Measurements from ENCODE around the gene TMEM225B.
A peak's percentile ranks its signal among the peaks of the same experiment; 100 is the strongest.
"Not testable (repeated sequence)": the region's sequence is repeated elsewhere in the genome, so short reads cannot be mapped to it uniquely, and the experiment has no call there.

TMEM225B gene

GRCh38 chr7:99579956-99580777 is 17.9 kb upstream of the TMEM225B start:
- DNase-seq: peak; percentile 39

- not testable (repeated sequence) for DNase-seq
Observed at GRCh38 chr7:99580778-99581332, 17.2 kb upstream of the TMEM225B start.

DNA sequence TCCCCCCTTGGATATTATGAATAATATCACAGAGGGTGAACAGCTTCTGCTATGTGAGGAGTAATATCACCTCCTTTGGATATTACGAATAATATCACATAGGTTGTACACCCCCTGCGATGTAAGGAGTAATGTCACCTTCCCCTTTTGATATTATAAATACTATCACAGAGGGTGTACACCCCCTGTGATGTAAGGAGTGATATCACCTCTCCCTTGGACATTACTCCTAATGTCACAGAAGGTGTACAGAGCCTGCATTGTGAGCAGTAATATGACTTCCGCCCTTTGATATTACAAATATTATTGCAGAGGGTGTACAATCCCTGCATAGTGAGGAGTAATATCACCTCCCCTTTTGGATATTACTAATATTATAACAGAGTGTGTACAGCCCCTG is 9.2 kb upstream of the TMEM225B start:
- no peak for DNase-seq

DNA sequence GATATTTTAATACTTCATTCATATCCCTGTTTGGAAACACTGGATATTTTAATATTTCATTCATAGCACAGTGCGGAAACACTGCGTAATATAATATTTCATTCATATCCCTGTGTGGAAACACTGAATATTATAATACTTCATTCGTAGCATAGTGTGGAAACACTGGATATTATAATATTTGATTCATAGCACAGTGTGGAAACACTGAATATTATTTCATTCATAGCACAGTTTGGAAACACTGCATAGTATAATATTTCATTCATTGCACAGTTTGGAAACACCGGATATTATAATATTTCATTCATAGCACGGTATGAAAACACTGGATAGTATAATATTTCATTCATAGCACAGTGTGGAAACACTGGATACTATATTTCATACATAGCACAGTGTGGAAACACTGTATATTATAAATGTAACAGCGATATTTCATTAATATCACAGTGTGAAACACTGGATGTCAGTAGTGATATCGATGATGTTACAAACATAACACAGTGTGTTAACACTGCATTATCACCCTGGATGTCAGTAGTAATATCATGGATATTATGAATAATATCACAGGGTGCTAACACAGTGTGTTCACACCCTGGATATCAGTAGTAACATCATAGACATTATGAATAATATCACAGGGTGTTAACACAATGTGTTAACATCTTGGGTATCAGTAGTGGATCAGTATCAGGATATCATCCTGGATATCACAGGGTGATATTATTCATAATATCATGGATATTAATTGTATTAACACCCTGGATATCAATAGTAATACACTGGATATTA is 2.9 kb upstream of the TMEM225B start:
- no peak for DNase-seq

DNA sequence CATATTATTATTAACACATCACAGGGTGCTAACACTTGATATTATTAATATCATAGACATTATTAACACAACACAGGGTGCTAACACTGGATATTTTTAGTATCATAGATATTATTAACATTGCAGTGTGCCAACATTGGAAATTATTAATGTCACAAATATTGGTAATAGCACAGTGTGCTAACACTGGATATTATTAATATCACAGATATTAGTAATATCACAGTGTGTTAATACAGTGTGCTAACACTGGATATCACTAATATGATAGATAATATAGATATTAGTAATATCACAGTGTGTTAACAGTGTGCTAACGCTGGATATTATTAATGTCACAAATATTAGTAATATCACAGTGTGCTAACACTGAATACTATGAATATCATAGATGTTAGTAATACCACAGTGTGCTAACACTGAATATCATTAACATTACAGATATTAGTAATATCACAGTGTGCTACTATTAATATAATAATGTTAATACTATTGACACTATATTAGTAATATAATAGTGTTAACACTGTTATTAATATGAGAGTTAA is 1.6 kb upstream of the TMEM225B start:
- DNase-seq: no peak

DNA sequence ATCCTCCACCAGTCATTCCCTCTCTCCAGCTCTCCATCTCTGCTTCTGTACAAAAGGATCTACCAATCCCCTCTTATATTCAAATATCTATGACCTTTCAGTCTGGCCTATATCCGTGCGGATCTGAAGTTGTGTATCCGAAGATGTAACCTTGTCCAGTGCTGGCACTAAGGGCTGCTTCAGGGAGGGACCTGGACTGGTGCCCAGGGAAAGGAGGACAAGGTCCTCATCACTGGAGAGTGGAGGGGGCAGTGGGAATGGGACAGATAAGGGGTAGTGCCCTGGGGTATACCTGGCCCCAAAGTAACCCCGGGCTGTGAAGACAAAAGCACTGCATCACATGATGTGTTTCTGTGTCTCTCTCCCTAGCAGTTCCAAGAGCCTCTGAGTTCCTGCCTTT is 1.8 kb downstream of the TMEM225B start:
- no peak for DNase-seq

GRCh38 chr7:99601656-99602310 is 3.7 kb downstream of the TMEM225B start:
- DNase-seq: no peak

- no peak for DNase-seq
Observed at GRCh38 chr7:99605527-99605926, 7.5 kb downstream of the TMEM225B start.

DNA sequence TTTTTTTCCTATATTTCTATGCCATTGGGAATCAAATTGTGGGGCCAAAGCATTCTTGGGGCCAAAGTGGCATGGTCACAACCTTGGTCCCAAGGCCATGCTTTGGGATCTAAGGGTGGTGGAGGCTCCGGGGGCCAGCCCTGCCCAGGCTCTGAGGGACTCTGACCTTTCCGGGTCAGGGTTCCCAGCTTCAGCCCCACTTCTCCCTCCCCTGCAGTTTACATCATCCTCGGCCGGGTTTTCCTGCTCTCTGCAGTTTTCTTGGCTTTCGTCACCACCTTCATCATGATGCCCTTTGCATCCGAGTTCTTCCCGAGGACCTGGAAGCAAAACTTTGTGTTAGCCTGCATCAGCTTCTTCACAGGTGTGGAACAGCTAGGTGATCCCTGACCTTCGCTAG is 8.5 kb downstream of the TMEM225B start:
- no peak for DNase-seq

GRCh38 chr7:99607548-99607947 is 9.5 kb downstream of the TMEM225B start:
- DNase-seq: no peak

GRCh38 chr7:99614495-99614894 is 16.4 kb downstream of the TMEM225B start:
- no peak for DNase-seq

DNA sequence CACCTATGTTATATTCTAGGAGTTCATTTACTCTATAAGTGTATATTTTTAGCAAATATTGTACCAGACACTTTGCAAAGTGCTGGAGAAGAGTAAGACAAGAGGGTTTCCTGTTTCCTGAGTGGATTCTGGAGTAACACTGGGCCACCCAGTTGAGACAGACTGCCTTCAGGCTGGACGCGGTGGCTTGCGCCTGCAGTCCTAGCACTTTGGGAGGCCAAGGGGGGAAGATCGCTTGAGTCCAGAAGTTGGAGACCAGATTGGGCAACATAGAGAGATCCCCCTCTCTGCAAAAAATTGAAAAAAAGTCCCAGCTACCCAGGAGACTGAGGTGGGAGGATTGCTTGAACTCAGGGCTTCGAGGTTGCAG is 17.9 kb downstream of the TMEM225B start:
- DNase-seq: no peak

DNA sequence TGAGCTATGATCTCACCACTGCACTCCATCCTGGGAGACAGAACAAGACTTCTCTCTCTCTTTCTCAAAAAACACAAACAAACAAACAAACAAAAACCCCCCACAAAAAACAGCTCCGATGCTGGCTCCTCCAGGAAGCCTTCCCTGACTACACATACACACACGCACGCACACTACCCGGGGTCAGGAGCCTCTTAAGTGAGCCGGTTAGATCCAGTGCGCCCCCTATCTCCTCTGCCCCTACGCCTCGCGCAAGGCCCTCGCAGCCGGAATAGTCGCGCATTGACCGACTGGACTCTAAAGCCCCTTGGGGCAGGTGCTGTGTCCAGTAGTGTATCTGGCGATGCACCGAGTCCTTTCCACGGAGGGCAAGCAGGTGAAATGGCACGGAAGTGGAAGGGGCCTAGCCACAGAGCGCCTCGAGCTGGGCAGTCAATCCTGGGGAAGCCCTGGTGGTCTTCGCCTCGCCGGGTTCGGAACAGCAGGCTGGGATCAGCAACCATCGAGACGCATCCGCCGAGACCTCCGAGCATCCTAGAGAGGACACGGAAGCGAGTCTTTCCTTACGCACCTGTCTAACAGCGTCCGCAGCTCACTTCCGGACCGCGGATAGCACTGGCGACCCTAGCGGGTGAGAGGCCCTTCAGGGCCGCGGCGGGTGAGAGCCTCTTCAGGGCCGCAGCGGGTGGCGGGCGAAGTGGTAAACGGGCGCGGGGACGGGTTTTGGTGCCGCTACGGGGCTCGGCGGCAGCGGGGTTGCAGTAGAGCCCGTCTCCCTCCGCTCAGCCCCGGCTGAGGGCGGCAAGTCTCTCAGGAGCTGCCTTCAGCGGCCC is 18.5 kb downstream of the TMEM225B start, which contains the start of gene ZSCAN25:
ZSCAN25 (plus strand) TSS at position 588 of the 833 bp plus-strand sequence. CDS start 2,661 bp downstream, outside the sequence.
- DNase-seq: peak; percentile 90

GRCh38 chr7:99617192-99617781 is 19.2 kb downstream of the TMEM225B start:
- no peak for DNase-seq

DNA sequence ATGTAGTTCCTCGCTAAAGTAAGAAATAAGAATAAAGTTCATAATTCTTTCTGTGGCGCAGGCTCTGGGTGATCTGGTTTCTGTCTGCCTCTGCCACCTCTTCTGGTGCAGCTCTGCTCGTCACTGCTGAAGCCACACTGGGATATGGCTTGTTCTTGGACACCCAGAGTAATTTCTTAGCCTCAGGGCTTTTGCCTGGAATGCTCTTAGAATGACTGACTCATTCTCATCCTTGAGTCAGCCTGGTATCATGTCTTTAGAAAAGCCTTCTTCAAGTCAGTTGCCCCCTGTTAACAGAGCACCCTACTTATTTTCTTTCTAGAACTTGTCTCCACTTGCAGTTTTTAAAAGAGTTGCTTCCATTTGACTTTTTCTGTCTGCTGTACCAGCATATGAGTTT is 20.7 kb downstream of the TMEM225B start:
- no peak for DNase-seq

DNA sequence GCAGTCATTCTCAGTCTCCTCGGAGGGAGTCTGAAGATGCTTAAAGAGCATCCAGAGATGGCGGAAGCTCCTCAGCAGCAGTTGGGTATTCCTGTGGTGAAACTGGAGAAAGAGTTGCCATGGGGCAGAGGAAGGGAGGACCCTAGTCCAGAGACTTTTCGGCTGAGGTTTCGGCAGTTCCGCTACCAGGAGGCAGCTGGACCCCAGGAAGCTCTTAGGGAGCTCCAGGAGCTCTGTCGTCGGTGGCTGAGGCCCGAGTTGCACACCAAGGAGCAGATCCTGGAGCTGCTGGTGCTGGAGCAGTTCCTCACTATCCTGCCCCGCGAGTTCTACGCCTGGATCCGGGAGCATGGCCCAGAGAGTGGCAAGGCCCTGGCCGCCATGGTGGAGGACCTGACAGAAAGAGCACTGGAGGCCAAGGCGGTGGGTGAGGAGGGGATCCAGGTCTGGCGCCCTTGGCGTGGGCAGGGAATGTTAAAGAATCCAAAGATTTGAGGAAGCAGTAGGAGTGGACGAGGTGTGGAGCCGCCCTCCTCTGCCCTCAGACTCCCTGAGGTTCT is 21.6 kb downstream of the TMEM225B start:
- DNase-seq: no peak

DNA sequence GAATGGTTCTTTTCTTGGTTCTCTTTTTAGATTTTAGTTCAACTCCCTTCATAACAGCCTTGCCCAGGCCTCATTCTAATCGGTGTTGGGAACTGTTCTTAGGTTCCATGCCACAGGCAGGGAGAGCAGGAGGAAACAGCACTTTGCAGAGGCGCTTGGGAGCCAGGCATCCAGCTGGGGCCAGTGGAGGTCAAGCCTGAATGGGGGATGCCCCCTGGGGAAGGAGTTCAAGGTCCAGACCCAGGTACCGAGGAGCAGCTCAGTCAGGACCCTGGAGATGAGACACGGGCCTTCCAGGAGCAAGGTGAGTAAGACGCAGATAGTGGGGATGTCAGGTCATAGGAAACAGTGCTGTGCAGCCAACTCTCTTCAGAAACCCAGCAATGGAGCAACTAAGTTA is 23.2 kb downstream of the TMEM225B start:
- no peak for DNase-seq

DNA sequence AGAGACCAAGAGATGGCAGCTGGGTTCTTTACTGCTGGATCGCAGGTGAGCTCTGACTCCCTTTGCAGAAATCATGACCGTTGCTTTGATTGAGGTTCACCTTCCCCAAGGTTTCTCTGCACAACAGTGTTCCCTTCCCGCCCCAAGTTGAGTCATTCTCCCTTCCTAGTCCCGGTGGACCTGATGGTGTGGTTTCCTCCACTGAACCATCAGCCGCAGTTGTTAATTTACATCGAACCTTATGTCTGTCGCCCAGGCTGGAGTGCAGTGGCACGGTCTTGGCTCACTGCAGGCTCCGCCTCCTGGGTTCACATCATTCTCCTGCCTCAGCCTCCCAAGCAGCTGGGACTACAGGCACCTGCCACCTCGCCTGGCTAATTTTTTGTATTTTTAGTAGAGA is 24.5 kb downstream of the TMEM225B start:
- no peak for DNase-seq

DNA sequence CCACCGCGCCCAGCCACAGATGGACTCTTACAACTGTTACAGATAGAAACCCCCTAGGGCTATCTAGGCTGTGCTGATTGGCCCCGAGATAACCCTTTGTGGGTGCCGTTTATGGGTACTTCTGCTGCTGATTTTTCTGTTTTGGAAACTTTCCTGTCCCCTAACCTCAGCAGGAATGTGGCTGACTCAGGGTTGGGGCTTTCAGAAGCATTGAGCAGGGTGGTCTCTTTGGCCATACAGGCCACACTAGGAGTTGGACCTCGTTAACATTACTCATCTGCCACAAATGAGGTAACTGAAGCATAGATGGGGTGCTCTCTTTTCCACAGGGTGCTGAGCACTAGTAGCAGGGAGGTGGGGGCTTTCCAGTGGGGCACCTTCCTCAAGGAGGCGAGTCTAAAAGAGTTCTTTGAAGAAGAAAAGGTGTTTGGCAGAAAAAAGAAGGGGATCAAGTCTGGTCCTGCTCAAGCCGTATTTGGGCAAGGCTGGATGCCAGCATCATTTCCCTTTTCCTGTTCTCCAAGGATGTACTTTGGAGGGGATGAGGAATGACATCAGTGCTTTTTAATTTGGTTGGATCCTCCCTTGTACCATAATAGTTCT is 25.1 kb downstream of the TMEM225B start:
- DNase-seq: no peak

DNA sequence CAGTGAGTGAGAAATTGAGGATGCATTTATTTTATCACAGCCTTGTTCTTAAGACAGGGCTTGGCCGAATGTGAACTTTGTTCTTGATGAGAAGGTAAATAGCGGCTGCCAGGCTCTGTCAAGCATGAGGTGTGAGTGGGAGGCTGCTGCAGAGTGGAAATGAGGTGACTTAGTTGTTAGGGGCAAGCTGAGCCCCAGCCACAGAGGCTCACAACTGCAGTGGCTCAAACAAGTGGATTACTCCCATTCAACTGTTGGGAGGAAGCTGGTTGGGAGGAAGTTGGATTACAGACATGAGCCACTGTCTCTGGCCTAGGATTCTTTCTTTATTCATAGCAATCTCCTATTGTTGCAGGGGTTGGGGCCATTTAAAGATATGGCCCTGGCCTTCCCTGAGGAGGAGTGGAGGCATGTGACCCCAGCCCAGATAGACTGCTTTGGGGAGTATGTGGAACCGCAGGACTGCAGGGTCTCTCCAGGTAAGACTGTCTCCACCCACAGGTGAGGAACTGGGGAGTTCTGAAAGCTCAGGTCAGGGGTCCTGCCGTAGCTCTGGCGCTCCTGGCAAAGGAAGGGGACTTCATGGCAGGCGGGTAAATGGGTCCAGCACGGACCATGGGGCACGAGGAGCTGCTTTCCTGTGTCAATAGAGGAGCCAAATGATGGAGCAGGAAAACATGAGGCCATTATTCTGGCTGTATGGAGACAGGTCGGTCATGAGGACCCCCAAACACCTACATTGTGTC is 25.8 kb downstream of the TMEM225B start:
- no peak for DNase-seq

Data from NCI-H1694 (cell line).